ENCODE data around the gene THUMPD3. TPM values are rescaled to one million over a fixed set of nuclear protein-coding genes. Genes with fewer than 3 reads are reported as not detected.

Gene THUMPD3
- total and polyA plus RNA-seq, 3 donors from 2014 or later: 55.0 to 140 (median 76.1) TPM

DNA sequence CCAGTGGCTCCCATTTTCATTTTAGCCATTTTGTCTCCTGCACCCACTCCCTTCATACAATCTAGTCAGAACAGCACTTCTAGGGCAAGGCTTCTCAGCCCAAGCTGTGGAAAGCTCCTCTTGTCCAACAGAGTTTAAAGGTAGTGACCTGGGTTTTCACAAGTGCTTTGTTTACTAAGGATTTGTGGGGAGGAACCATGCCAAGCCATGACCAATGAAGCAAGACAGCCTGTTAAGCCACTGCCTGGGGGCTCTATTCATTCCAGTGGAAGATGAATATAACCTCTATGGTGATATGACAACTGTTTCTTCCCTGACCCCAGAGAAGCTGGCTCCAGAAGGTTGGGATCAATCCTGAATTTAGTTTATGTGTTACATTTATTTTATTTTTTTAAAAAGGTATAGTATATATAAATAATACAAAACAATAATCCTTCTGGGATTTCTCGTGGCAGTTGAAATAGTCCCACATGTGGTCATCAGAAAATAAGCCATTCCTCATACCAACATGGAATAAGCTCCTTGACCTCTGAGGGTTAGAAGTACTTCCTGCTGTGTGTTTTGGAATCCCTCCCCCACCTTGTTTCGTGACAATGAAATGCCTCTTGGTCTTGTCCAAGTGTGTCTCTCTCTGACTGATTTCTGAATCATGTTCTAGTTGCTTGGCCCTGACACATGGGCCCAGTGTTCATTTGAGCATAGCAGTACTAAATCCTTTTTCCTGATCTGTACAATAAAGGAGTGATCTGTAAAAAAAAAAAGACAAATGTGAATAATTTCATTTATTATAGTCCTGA, 13.3 kb upstream of the THUMPD3 start:
- Histone ChIP-seq H3K27ac (no peak overlapping the region), H3K27me3 (no peaks in the 10 kb centered on the region), H3K9me3 (no peaks in the 10 kb centered on the region), H3K4me3 (no peak overlapping the region), H3K36me3 (ENCODE audit: low read depth, missing control alignments) (no peaks in the 10 kb centered on the region), H3K4me1 (peaks cover 4% of the 10 kb centered on the region)
- TF ChIP-seq POLR2A (IDR thresholded peaks at IDR 0.05): no peak
- TF ChIP-seq, protein P1, sequence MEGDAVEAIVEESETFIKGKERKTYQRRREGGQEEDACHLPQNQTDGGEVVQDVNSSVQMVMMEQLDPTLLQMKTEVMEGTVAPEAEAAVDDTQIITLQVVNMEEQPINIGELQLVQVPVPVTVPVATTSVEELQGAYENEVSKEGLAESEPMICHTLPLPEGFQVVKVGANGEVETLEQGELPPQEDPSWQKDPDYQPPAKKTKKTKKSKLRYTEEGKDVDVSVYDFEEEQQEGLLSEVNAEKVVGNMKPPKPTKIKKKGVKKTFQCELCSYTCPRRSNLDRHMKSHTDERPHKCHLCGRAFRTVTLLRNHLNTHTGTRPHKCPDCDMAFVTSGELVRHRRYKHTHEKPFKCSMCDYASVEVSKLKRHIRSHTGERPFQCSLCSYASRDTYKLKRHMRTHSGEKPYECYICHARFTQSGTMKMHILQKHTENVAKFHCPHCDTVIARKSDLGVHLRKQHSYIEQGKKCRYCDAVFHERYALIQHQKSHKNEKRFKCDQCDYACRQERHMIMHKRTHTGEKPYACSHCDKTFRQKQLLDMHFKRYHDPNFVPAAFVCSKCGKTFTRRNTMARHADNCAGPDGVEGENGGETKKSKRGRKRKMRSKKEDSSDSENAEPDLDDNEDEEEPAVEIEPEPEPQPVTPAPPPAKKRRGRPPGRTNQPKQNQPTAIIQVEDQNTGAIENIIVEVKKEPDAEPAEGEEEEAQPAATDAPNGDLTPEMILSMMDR (IDR thresholded peaks at IDR 0.05): no peak
- intact Hi-C loops (cut with DNase I; ENCODE audit: low total_unique reads): no loop called here
- DNase-seq: no peak
- 59 to 60% methylated on average over 2 of the region's 2 CpGs for WGBS, 2 donors

DNA sequence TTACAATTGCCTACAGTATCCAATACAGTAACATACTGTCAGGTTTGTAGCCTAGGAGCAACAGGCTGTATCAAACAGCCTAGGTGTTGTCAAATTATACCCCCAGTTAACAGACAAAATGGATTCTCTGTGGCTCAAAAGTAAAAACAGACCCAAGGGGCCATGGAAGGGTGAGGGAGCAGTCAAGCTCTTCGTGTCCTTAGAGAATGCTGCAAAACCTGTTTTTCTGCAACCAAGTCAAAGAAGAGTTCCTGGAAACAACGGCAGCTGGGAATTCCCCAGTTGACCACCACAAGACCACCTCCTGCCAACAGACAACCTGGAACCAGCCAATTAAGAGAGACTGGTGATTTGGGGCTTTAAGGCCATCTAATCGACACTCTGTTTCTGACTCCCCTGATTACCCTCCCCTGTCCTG, 11.1 kb upstream of the THUMPD3 start:
- no peak overlapping the region for H3K27ac ChIP-seq

DNA sequence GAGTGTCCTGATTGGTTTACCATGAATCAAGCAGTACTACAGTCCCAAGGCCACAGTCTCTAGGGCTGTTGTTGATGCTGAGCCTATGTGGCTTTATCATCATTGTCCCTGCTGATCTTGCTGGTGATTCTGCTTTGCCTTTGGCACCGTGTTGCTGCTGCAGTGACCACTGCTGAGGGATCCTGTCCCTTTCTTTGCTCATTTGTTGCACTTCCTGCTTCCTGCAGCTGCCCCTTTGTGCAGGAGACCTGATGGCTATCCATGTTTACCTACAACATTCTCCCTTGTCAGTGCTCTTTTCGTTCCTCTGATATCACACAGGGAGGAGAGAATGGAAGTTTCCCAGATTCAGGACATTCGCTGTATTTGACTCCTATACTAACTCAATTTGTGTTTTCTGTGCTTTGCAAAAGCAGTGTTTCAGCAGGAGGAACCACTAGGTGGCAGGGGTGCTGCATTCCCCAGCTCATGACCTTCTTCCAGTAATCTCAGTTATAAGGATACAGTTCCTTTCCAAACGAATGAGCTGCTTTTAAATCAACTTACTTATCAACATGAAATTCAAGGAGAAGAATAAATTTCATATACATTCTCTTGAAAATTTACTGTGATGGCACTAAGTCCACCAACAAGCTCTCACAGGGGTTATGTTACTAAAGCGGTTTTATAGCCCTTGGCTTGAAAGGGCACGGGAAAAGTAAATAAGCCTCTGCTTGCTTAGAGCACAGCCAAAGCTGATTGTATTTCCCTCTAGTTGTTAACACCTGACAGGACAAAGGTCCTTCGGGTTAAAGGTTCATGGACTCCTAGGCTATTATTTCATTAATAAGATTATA, 9.7 kb upstream of the THUMPD3 start:
- WGBS, 2 donors: 33% methylated on average over 7 of the region's 7 CpGs
- Histone ChIP-seq H3K27ac (no peak overlapping the region), H3K4me3 (no peak overlapping the region), H3K9me3 (no peaks in the 10 kb centered on the region), H3K36me3 (ENCODE audit: low read depth, missing control alignments) (no peaks in the 10 kb centered on the region), H3K4me1 (peaks cover 4% of the 10 kb centered on the region), H3K27me3 (no peaks in the 10 kb centered on the region)
- TF ChIP-seq POLR2A (IDR thresholded peaks at IDR 0.05): no peak
- TF ChIP-seq, protein P1 (IDR thresholded peaks at IDR 0.05): peak; percentile 82 to 90 (median 82)
- intact Hi-C loops (cut with DNase I; ENCODE audit: low total_unique reads): no loop called here
- DNase-seq: peak; percentile 86

More for the DNA sequence above, 11.1 kb upstream of the THUMPD3 start:
- Histone ChIP-seq H3K27me3 (no peaks in the 10 kb centered on the region), H3K4me3 (no peak overlapping the region), H3K36me3 (ENCODE audit: low read depth, missing control alignments) (no peaks in the 10 kb centered on the region), H3K9me3 (no peaks in the 10 kb centered on the region), H3K4me1 (peaks cover 4% of the 10 kb centered on the region)
- no peak for TF ChIP-seq POLR2A (IDR thresholded peaks at IDR 0.05)
- TF ChIP-seq, protein P1 (IDR thresholded peaks at IDR 0.05): no peak
- WGBS, 2 donors: 50 to 64% methylated on average over 3 of the region's 3 CpGs
- no peak for DNase-seq
- intact Hi-C loops (cut with DNase I; ENCODE audit: low total_unique reads): no loop called here

DNA sequence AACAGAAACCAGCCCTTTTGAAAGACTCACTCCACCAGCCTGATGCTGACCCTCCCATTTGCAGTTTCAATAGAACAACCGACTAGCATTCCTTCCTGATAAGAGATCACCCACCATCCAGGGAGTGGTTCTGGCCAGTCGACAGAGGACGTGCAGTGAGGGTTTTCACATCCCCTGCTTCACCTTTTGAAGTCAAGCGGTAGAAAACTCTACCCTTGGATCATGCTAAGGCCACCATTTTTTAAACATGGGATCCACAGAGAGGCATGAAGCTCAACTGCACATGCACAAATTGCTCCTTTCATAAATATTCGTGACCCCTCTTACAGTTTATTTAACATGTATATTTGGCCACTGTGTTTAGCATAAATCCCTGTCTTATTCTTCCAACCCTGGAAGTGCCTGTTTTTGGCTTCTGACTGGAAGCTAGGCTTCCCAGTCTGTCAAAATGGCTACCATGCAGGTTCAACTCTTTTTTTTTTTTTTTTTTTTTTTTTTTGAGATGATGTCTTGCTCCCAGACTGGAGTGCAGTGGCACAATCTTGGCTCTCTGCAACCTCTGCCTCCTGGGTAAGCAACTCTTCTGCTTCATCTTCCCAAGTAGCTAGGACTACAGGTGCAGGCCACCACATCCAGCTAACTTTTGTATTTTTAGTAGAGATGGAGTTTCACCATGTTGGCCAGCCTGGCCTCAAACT, 1.0 kb upstream of the THUMPD3 start:
- H3K4me3 ChIP-seq: peak overlapping the region in 1 of 2 donors; percentile 78
- intact Hi-C loops (cut with DNase I; ENCODE audit: low total_unique reads): no loop called here
- 56 to 73% methylated on average over 5 of the region's 5 CpGs for WGBS, 2 donors

More for the DNA sequence above, 1.0 kb upstream of the THUMPD3 start:
- H3K36me3 ChIP-seq (ENCODE audit: low read depth, missing control alignments): no peaks in the 10 kb centered on the region
- H3K27ac ChIP-seq: peak overlapping the region in 1 of 2 donors; percentile 79
- H3K27me3 ChIP-seq: no peaks in the 10 kb centered on the region
- no peak for DNase-seq
- H3K9me3 ChIP-seq: no peaks in the 10 kb centered on the region
- H3K4me1 ChIP-seq: no peaks in the 10 kb centered on the region
- TF ChIP-seq, protein P1 (IDR thresholded peaks at IDR 0.05): no peak
- TF ChIP-seq POLR2A (IDR thresholded peaks at IDR 0.05): no peak
